Coronary artery (tissue), 2 donors: ENCODE results near the gene FNDC8.
A peak's percentile ranks its signal among the peaks of the same experiment; 100 is the strongest.

Experiments
- DNase-seq: peaks from one replicate; pipeline ENCODE4 v3.0.0-alpha.2; 2017; ENCODE audit warnings: low spot score
- H3K27ac ChIP-seq, 2 donors: fragments of 200-600 bp; sonication (generic); one replicate each; pipeline ENCODE4 v1.5.1; 2016 to 2019
- H3K4me3 ChIP-seq: fragments of 200-600 bp; sonication (generic); 2 replicates; pipeline ENCODE4 v1.5.1; 2016; ENCODE audit warnings: mild to moderate bottlenecking, moderate library complexity
- TF ChIP-seq, protein P1 (sequence below): fragments of 200-600 bp; sonication (generic); IDR thresholded peaks from one replicate; pipeline ENCODE4 v1.5.1; 2019; ENCODE audit warnings: antibody characterized with exemption

The FNDC8 gene

DNA sequence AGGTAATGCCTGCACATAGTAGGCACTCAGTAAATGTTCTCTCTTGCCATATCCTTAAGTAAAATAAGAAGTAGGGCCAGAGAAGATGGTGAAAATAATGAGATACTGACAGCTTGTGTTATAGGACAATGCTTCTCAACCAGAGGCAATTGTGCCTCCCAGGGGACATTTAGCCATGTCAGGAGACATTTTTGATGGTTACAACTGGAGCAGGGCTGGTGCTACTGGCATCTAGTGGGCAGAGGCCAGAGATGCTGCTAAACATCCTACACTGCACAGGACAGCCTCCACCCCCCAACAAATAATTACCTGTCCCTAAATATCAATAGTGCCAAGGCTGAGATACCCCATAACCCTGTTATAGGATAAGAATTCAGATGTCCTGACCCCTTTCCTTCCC is 3.4 kb upstream of the FNDC8 start:
- TF ChIP-seq, protein P1, sequence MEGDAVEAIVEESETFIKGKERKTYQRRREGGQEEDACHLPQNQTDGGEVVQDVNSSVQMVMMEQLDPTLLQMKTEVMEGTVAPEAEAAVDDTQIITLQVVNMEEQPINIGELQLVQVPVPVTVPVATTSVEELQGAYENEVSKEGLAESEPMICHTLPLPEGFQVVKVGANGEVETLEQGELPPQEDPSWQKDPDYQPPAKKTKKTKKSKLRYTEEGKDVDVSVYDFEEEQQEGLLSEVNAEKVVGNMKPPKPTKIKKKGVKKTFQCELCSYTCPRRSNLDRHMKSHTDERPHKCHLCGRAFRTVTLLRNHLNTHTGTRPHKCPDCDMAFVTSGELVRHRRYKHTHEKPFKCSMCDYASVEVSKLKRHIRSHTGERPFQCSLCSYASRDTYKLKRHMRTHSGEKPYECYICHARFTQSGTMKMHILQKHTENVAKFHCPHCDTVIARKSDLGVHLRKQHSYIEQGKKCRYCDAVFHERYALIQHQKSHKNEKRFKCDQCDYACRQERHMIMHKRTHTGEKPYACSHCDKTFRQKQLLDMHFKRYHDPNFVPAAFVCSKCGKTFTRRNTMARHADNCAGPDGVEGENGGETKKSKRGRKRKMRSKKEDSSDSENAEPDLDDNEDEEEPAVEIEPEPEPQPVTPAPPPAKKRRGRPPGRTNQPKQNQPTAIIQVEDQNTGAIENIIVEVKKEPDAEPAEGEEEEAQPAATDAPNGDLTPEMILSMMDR: no peak
- H3K4me3 ChIP-seq: peak overlapping the region; percentile 83
- H3K27ac ChIP-seq: no peak overlapping the region
- no peak for DNase-seq

DNA sequence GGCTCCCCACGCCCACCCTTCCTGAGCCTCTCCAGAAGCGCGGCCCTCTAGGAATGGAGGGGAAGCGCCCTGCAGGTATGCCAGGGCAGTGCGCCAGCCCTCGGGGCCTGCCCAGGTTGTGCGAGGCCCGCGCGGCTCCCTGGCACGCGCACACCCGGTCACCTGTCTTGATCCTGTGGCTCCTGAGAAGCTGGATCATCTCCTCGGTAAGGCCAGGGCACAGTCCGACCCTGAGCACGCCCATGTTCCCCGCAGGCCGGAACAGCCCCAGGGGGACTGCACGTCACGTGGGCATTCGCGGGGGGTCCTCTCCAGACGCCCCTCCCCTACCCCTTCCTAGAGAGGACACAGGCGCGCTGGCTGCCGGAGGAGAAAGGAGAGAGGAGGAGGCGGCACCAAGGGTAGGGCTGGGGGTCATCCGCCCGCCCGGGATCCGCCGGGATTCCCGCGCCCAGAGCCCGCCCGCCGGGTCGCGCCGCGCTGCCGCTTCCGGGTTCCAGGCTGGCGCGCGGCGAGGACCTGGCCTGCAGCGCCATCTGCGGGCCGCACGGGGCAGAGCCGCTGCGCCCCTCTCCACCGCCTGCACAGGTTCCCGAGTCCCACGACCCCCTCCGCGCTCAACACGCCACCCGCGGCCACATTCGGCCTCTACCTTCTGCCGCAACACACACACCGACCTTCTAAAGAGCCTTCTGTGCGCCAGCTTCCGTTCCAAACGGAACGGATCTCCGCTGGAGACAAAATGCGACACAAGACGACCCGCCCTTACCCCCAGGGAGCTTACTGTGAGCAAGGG is 1.8 kb upstream of the FNDC8 start, which contains the start of gene RAD51D:
TSS of gene RAD51D (minus strand) at position 491 of the 796 bp plus-strand sequence. CDS start at position 244, 247 bp downstream.
- TF ChIP-seq, protein P1: peak; percentile 97
- Histone ChIP-seq H3K27ac (peak within 1 kb of the TSS; percentile 74 to 86), H3K4me3 (peak within 1 kb of the TSS; percentile 83)
- DNase-seq: peak; percentile 85

GRCh38 chr17:35127751-35128514 is 6.5 kb downstream of the FNDC8 start:
- DNase-seq: no peak
- no peak overlapping the region for H3K4me3 ChIP-seq
- peak overlapping the region; percentile 32 to 69 for H3K27ac ChIP-seq
- TF ChIP-seq, protein P1: no peak

DNA sequence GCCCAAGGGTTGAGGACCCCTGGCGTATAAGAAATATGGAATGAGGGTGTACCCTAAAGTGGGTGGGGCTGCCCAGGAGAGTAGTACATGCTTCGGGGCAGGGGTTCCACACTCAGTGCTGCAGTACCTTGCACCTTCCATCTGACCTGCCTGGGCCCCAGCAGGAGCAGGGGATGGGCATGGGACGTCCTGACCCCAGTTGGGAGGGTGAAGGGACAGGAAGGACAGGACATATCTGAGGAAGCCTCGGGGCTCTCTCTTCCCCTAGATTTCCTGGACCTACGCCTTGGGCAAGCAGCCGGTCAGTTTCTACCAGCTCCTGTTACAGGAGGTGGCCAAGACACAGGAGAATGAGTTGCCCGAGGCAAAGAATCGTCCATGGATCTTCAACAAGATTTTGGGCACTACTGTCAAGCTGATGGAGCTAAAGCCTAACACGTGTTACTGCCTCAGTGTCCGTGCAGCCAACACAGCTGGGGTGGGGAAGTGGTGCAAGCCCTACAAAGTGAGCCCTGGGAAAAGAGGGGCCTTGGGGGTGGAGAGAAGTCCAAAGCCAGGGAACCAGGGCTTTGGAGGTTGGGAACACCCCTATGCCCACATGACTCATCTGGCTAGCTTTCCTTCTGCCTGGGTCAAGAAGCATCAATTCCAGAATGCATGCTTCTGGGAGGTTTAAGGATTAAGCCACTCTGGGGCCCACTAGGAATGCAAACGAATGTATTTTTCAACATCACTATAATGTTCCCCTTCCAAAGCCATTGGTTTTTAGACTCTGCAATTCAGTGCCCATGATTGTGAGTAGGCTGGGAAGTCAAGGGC is 7.9 kb downstream of the FNDC8 start:
- TF ChIP-seq, protein P1: no peak
- Histone ChIP-seq H3K4me3 (no peak overlapping the region), H3K27ac (peak overlapping the region in 1 of 2 donors; percentile 4)
- DNase-seq: no peak

GRCh38 chr17:35129973-35130351 is 8.5 kb downstream of the FNDC8 start:
- H3K27ac ChIP-seq: no peak overlapping the region
- DNase-seq: no peak
- no peak overlapping the region for H3K4me3 ChIP-seq
- TF ChIP-seq, protein P1: no peak

DNA sequence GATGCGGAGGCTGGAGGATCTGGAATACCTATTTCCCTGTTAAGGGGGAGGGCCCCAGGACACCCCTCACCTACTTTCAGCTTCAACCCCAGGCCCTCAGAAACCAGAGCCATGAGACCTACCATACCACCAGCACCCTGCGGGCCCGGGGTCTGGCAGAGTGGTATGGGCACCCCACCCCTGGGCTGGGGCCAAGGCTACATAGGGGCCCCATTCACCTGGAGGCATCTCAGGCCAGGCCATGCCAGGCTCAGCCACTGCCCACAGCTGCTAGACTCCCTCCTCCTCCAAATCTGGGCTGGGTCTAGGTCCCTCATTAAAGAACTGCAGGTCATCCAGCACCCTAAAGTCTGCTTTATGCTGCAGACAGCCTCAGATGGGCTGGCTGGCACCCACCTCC is 9.0 kb downstream of the FNDC8 start:
- H3K4me3 ChIP-seq: no peak overlapping the region
- peak; percentile 57 for DNase-seq
- TF ChIP-seq, protein P1: no peak
- no peak overlapping the region for H3K27ac ChIP-seq
